GM12878 (cell line): ENCODE measurements around the gene SLC35A5. TPM values are rescaled to one million over a fixed set of nuclear protein-coding genes. Genes with fewer than 3 reads are reported as not detected.

Source experiments
- ATAC-seq: fragments of 200-7000 bp; cut with Tn5 transposase; 3 replicates; pipeline ENCODE4 v1.9.1; 2020; ENCODE audit warnings: mild to moderate bottlenecking, moderate library complexity
- BruUV-seq: library from RNA; stranded (reverse); fragments of 400-500 nt; replicated peaks from 2 replicates; lab custom pipeline; 2021; lab: Mats Ljungman, UMichigan
- CTCF ChIA-PET: fragments of 300-600 bp; sonication (Branson Sonifier 250); formaldehyde crosslinking; extraction: SDS; loops from one replicate; lab custom pipeline; 2021; ENCODE audit warnings: inconsistent platforms; lab: Yijun Ruan, JAX
- POLR2A ChIA-PET: fragments of 350-600 bp; formaldehyde crosslinking; extraction: SDS; loops from one replicate; lab custom pipeline; 2021; ENCODE audit warnings: inconsistent platforms; lab: Charles Lee
- RAD21 ChIA-PET: fragments of 300-600 bp; sonication (Branson Sonifier 250); formaldehyde crosslinking; loops from one replicate; lab custom pipeline; 2023; ENCODE audit warnings: antibody characterized with exemption; ENCODE audit not compliant: unreplicated experiment; lab: Charles Lee
- SMC1A ChIA-PET: fragments of 300-600 bp; sonication (Branson Sonifier 250); formaldehyde crosslinking; loops from one replicate; lab custom pipeline; 2023; ENCODE audit not compliant: unreplicated experiment, uncharacterized antibody; lab: Charles Lee
- DNase-seq: peaks from one replicate; pipeline ENCODE4 v3.0.0-alpha.2; 2011; ENCODE audit warnings: low read depth, low spot score
- FAIRE-seq: peaks from 3 replicates; lab custom pipeline; 2011; peaks lifted over from hg19 to GRCh38; lab: Jason Lieb, UNC
- H2AFZ ChIP-seq: 2 replicates; pipeline ENCODE4 v1.6.0; 2011; ENCODE audit warnings: low read depth, low read length, control low read depth; ENCODE audit not compliant: control insufficient read depth
- H3K27ac ChIP-seq: 2 replicates; pipeline ENCODE4 v1.5.1; 2011; ENCODE audit warnings: control low read depth; ENCODE audit not compliant: control insufficient read depth, insufficient read depth
- H3K27me3 ChIP-seq, 2 experiments: replicated peaks in 1 of 2; 2 replicates each; pipeline versions ENCODE4 v1.6.0 to v1.6.1; 2011; ENCODE audit warnings: low read length in 1 of 2; ENCODE audit not compliant: control insufficient read depth in 2 of 2, insufficient read depth in 2 of 2
- H3K36me3 ChIP-seq, 2 experiments: 2 replicates each; pipeline ENCODE4 v1.5.1; 2011; ENCODE audit warnings: low read length in 1 of 2; ENCODE audit not compliant: control insufficient read depth in 2 of 2, insufficient read depth in 2 of 2
- H3K4me1 ChIP-seq: 2 replicates; pipeline ENCODE4 v1.6.1; 2011; ENCODE audit warnings: mild to moderate bottlenecking, low read length, moderate library complexity, mixed read lengths; ENCODE audit not compliant: control insufficient read depth, insufficient read depth
- H3K4me2 ChIP-seq: 2 replicates; pipeline ENCODE4 v1.6.0; 2011; ENCODE audit warnings: control low read depth; ENCODE audit not compliant: control insufficient read depth, insufficient read depth
- H3K4me3 ChIP-seq: fragments of 200-600 bp; sonication (generic); 2 replicates; pipeline ENCODE4 v1.5.1; 2016
- H3K79me2 ChIP-seq: 2 replicates; pipeline ENCODE4 v1.6.0; 2011; ENCODE audit warnings: low read length; ENCODE audit not compliant: control insufficient read depth, insufficient read depth
- H3K9ac ChIP-seq: 2 replicates; pipeline ENCODE4 v1.8.0; 2011; ENCODE audit warnings: low read length, control low read depth, mixed read lengths; ENCODE audit not compliant: control insufficient read depth, insufficient read depth
- H3K9me3 ChIP-seq: replicated peaks from 3 replicates; pipeline ENCODE4 v1.5.1; 2011; ENCODE audit warnings: mild to moderate bottlenecking, low read length; ENCODE audit not compliant: control insufficient read depth, insufficient read depth
- H4K20me1 ChIP-seq: 2 replicates; pipeline ENCODE4 v1.6.0; 2011; ENCODE audit not compliant: control insufficient read depth, insufficient read depth
- BRCA1 ChIP-seq: IDR thresholded peaks from 2 replicates; pipeline ENCODE4 v1.6.1; 2011; ENCODE audit warnings: low read depth, low read length, improper control_type of control experiment
- CBX3 ChIP-seq: fragments of 200-600 bp; sonication (generic); IDR thresholded peaks from 2 replicates; pipeline ENCODE4 v1.6.1; 2016; ENCODE audit warnings: low read depth, borderline replicate concordance
- CHD2 ChIP-seq: IDR thresholded peaks from 2 replicates; pipeline ENCODE4 v1.6.1; 2011; ENCODE audit warnings: low read depth, low read length, improper control_type of control experiment, borderline replicate concordance
- CTCF ChIP-seq, 3 experiments: IDR thresholded peaks in 2 of 3; conservative IDR thresholded peaks in 1 of 3; 2 replicates each; pipeline ENCODE4 v1.5.1; 2011; ENCODE audit warnings: low read depth in 3 of 3, low read length in 3 of 3, mild to moderate bottlenecking in 3 of 3, control low read depth in 2 of 3, moderate library complexity in 2 of 3, inconsistent platforms in 1 of 3, mixed read lengths in 1 of 3; ENCODE audit not compliant: control insufficient read depth in 2 of 3, insufficient read depth in 1 of 3; ENCODE audit errors: extremely low read depth in 1 of 3
- E2F4 ChIP-seq: IDR thresholded peaks from 2 replicates; pipeline ENCODE4 v1.6.1; 2012; ENCODE audit warnings: low read depth, low read length, improper control_type of control experiment
- EED ChIP-seq: sonication (generic); IDR thresholded peaks from 2 replicates; pipeline ENCODE4 v1.6.1; 2016; ENCODE audit warnings: antibody characterized with exemption, low read depth
- FOXK2 ChIP-seq: fragments of 450-650 bp; IDR thresholded peaks from 2 replicates; pipeline ENCODE4 v1.6.1; 2017; ENCODE audit warnings: mild to moderate bottlenecking, moderate library complexity
- FOXM1 ChIP-seq: IDR thresholded peaks from 2 replicates; pipeline ENCODE4 v1.6.1; 2012; ENCODE audit warnings: low read depth, mild to moderate bottlenecking, inconsistent platforms, low read length, moderate library complexity
- MEF2A ChIP-seq: IDR thresholded peaks from 2 replicates; pipeline ENCODE4 v1.6.1; 2011; ENCODE audit warnings: low read depth, mild to moderate bottlenecking, low read length, moderate library complexity; ENCODE audit not compliant: insufficient read depth
- MYC ChIP-seq: IDR thresholded peaks from 2 replicates; pipeline ENCODE4 v1.6.1; 2011; ENCODE audit warnings: mild to moderate bottlenecking, low read length, moderate library complexity, inconsistent platforms; ENCODE audit not compliant: insufficient read depth, insufficient replicate concordance, insufficient read length, severe bottlenecking
- NFYB ChIP-seq: IDR thresholded peaks from 2 replicates; pipeline ENCODE4 v1.6.1; 2011; ENCODE audit warnings: low read depth, mild to moderate bottlenecking, low read length, improper control_type of control experiment, moderate library complexity; ENCODE audit not compliant: insufficient read depth
- POLR2AphosphoS2 ChIP-seq: IDR thresholded peaks from 2 replicates; pipeline ENCODE4 v1.6.1; 2011; ENCODE audit warnings: low read depth, mild to moderate bottlenecking, low read length, improper control_type of control experiment, moderate library complexity
- PRDM15 ChIP-seq: fragments of 450-650 bp; formaldehyde crosslinking; IDR thresholded peaks from 2 replicates; pipeline ENCODE4 v1.4.0; 2020; ENCODE audit warnings: mild to moderate bottlenecking, moderate library complexity
- RFX5 ChIP-seq: IDR thresholded peaks from 2 replicates; pipeline ENCODE4 v1.6.1; 2011; ENCODE audit warnings: low read depth, low read length, improper control_type of control experiment
- SREBF2 ChIP-seq: IDR thresholded peaks from 2 replicates; pipeline ENCODE4 v1.6.1; 2012; ENCODE audit warnings: mild to moderate bottlenecking, low read length
- TBL1XR1 ChIP-seq: IDR thresholded peaks from 2 replicates; pipeline ENCODE4 v1.6.1; 2012; ENCODE audit warnings: low read depth, low read length, improper control_type of control experiment
- TCF3 ChIP-seq: IDR thresholded peaks from 2 replicates; pipeline ENCODE4 v1.6.1; 2012; ENCODE audit warnings: low read depth, mild to moderate bottlenecking, low read length, borderline replicate concordance; ENCODE audit not compliant: insufficient read depth
- YY1 ChIP-seq: IDR thresholded peaks from 2 replicates; pipeline ENCODE4 v1.6.1; 2011; ENCODE audit warnings: low read depth, mild to moderate bottlenecking, low read length
- in situ Hi-C: fragments of 300-500 bp; cut with MboI; formaldehyde crosslinking; loops from 9 replicates; pipeline ENCODE4 v1.14.3; 2018; ENCODE audit warnings: mixed read lengths
- intact Hi-C: fragments of 100-400 bp; cut with micrococcal nuclease; formaldehyde crosslinking; loops from one replicate; pipeline ENCODE4 v1.14.2; 2022; ENCODE audit not compliant: unreplicated experiment
- polyA plus RNA-seq, 11 experiments: library from polyadenylated mRNA; depleted of rRNA in 4 of 11; unstranded in 6 of 11; stranded (reverse) in 5 of 11; fragments of >200 nt; fragmentation: Nextera tagmentation in 4 of 11; fragmentation: Illumina TruSeq in 1 of 11; extraction: Ambion mirVana in 4 of 11; extraction: Trizol in 1 of 11; gene quantifications; 1 replicate in 1 of 11; 2 replicates in 10 of 11; pipeline versions ENCODE4 v1.2.1 to v1.2.3, GENCODE V29; 2011 to 2016; ENCODE audit warnings: inconsistent platforms in 2 of 11, missing spikeins in 2 of 11, low read depth in 1 of 11
- total RNA-seq, 4 experiments: library from RNA; depleted of rRNA in 3 of 4; stranded (reverse); fragments of >200 nt in 3 of 4; fragmentation: Illumina TruSeq in 1 of 4; extraction: Trizol in 1 of 4; gene quantifications; 2 replicates each; pipeline versions ENCODE4 v1.2.1 to v1.2.3, GENCODE V29; 2013 to 2021

Gene SLC35A5
- total and polyA plus RNA-seq, 10 of the 15 experiments (the other 5 are each of a cell fraction or from before 2014, with no cell fraction given): 10.9 to 38.1 (median 16.0) TPM

GRCh38 chr3:112587336-112587735, 25.5 kb downstream of the SLC35A5 start (continued):
- no peak for TF ChIP-seq SREBF2

GRCh38 chr3:112593258-112593657, 31.4 kb downstream of the SLC35A5 start:
- no TSS peak for BruUV-seq
- no peaks in the 10 kb centered on the region for H3K4me1 ChIP-seq
- TF ChIP-seq E2F4 (no peak), BRCA1 (no peak), NFYB (no peak), FOXK2 (no peak), CTCF (IDR thresholded peaks at IDR 0.05 in 2 of 3, conservative IDR thresholded peaks at IDR 0.05 in 1 of 3; ENCODE audit: control insufficient read depth in 2 of 3, extremely low read depth in 1 of 3, insufficient read depth in 1 of 3, low read depth in 3 of 3, low read length in 3 of 3) (no peak), FOXM1 (no peak), TCF3 (no peak), MYC (no peak), MEF2A (no peak), EED (no peak), POLR2AphosphoS2 (no peak), TBL1XR1 (no peak), PRDM15 (CRISPR knock-in tag) (no peak), RFX5 (no peak), YY1 (no peak), CBX3 (no peak), CHD2 (no peak)

More at GRCh38 chr3:112593258-112593657, 31.4 kb downstream of the SLC35A5 start:
- intact Hi-C loops: no loop called here
- no peak for FAIRE-seq
- Histone ChIP-seq H3K79me2 (no peaks in the 10 kb centered on the region), H3K36me3 (no peaks in the 10 kb centered on the region), H2AFZ (no peak overlapping the region), H3K4me3 (no peak overlapping the region), H3K9ac (no peak overlapping the region), H3K27me3 (no peaks in the 10 kb centered on the region), H3K4me2 (no peak overlapping the region), H3K9me3 (no peaks in the 10 kb centered on the region; the same call in 2 of the 3 replicates), H3K27ac (no peak overlapping the region), H4K20me1 (no peaks in the 10 kb centered on the region)
- RAD21 ChIA-PET: no interaction called here
- ATAC-seq: no peak
- POLR2A ChIA-PET: no interaction called here
- CTCF ChIA-PET: interaction anchor here (5.3 kb wide), 1 partner anchor 11 kb away, joined by 23 read pairs; no protein-coding TSS in a partner anchor
- SMC1A ChIA-PET: interaction anchor here (1.2 to 1.3 kb wide), 2 partner anchors 12 to 49 kb away, joined by 3 read pairs; no protein-coding TSS in a partner anchor
- no peak for DNase-seq
- in situ Hi-C loops: no loop called here
